Limb (tissue), 2 donors: ENCODE data around the gene KRTAP8-1.
A peak's percentile ranks its signal among the peaks of the same experiment; 100 is the strongest.

Experiments
- DNase-seq, 2 donors: peaks; one replicate each; pipeline ENCODE4 v3.0.0-alpha.2; 2016; ENCODE audit errors: extremely low spot score in 2 of 2

KRTAP8-1 gene, protein sequence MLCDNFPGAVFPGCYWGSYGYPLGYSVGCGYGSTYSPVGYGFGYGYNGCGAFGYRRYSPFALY

GRCh38 chr21:30813174-30813573, at the start of gene KRTAP8-1:
Gene KRTAP8-1 (minus strand): TSS chr21:30813274. CDS start chr21:30813220, 54 bp downstream.
- DNase-seq: no peak

DNA sequence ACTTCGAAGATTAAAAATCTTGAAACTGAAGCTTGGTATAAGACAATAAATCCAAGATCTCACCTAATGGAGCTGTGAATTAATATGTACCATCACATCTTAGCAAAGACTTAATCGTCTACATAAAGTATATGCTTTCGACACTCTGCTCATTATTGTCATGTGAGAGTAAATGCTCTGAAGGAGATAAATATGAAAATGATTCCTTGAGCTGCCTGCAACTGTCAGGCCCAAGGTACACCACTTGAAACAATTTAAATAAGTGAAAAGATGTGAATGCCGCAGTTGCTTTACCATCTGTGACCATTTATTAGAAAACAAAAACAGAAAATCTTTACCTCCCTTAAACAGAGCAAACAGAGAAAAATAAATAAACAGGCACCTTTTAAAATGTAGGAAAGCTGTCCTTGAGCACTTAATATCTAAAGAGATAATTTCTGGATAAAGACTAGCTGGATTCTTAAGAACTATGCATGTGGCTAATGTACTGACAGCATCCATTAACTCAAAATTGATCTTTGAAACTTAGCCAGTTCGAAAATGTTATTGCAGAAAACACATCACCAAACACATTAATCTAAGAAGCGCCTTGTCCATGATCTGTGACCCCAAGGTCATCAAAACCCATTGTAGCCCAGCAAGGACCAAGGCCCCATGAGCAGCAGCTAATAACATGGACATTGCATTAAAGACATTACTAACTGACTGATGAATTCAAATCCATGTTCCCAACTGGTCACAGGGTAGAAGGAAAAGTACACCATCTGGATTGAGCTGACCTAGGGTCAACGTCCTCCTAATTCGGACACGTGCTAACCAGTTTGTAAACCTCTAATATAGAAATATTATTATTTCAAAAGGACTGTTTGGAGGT, 34.8 kb upstream of the KRTAP8-1 start:
- no peak for DNase-seq

DNA sequence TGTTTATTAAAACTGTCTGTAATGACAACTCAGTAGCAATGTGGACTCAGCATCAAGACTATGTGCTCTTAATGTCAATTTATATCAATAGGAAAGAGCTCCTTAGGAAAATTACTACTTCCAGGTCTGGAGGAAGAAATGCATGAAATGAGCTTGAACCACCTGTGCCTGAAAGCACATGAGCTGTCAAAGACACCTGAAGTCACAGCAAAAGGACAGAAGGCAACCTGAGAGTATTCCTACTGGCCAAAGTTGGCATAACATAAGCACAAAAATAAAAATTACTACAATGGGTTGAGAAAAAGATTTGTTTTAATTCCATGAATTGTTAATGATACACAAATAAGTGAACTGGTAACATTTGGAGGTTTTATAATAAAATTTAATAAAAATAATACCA, 29.9 kb upstream of the KRTAP8-1 start:
- no peak for DNase-seq

GRCh38 chr21:30839304-30839703, 26.2 kb upstream of the KRTAP8-1 start:
- DNase-seq: peak in 1 of 2 donors; percentile 40

GRCh38 chr21:30838536-30838935, 25.5 kb upstream of the KRTAP8-1 start:
- DNase-seq: no peak

GRCh38 chr21:30831194-30831765, 18.2 kb upstream of the KRTAP8-1 start:
- no peak for DNase-seq

DNA sequence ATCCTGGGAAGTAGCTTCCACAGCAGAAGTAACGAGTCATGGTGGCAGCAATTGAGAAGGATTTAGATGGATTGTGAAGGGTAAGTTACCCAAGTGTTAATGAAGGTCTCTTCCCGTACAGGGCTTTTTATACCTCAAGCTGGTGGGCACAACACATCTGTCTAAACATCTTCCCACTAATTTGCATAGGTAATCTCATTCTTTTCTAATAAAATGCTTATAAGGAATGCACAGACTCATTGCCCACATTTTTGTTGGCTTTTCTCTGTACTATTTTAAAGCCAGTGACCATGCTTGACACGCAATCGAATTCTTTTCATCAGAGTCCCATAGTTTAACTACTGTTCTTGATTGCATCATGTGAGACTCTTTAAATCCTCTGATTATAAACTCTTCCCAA, 16.6 kb upstream of the KRTAP8-1 start, which contains the start of gene KRTAP7-1:
Gene KRTAP7-1, minus strand, starts transcription at position 101 of the 400 bp plus-strand sequence. Its CDS starts 61 bp downstream, at position 40.
- no peak for DNase-seq

DNA sequence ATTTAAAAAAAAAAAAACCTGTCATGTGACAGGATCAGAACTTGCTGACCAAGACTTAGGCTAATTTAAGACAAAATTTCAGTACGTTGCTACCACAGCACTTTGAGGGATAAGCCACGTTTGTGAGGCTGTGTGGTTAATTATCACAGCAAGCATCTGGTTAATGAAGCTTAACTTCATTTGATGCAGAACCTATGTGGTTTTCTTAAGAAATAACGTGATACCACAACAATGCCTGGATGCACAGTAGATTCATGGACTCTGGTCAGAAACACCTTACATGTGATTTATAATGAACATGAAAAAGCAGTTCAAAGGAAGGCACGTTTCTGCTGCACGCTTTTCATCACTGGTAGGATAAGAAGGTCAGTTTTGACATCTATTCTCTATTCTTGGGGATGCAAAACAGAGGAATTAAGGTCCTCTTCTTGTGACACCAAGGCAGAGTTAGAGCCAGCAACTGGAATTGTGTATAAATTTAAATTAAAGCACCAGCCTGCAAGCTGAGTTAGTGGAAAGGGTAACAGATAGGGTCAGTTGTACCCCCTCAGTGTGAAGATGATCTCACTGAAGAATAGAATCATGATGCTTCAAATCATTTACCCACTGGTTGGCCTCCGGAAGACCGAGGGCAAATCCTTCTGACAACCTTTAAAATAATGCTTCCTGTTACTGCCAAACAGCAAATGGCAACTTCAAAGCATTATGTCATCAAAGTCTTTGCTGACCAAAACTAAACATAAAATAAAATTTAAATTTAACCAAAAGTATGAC, 6.0 kb upstream of the KRTAP8-1 start:
- no peak for DNase-seq

- DNase-seq: no peak
These were observed 12.5 kb downstream of the KRTAP8-1 start for GRCh38 chr21:30800605-30801004.

- no peak for DNase-seq
These were observed 19.3 kb downstream of the KRTAP8-1 start for GRCh38 chr21:30793581-30794314.

GRCh38 chr21:30779249-30779648, 33.8 kb downstream of the KRTAP8-1 start:
- DNase-seq: no peak

GRCh38 chr21:30769724-30770431, 43.2 kb downstream of the KRTAP8-1 start:
- DNase-seq: no peak
